ENCODE data around the gene FGF19.

The FGF19 gene

DNA sequence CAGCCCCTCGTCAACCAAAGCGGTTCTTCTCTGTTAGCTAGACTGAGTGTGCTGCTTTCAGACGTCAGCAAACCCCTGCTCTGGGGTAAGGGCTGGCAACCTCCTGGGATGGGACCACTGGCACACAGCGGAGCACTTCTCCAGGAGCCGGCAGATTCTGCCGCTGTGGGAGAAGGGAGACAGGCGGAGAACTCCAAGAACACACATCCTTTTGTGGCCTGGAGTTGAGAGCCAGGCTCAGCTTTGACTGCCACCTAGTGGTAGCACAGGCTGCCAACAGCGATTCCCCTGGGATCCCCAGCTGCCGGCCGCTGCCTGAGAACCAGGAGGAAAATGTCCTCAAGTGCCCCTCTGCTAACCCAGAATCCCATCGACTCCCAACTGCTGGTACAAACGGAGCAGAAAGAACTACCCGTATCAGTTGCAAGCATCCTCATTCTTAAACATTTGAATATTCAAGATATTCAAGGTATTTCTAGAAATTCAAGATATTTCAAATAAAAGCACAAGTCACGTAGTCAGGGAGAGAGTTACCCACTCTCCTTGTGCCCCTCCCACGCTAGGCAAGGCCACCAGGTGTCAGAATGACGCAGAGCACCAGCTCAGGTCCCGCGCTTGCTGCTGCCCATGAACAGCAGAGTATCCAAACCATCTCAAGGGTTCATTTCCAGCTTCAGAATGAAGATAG lies 33.5 kb downstream of the FGF19 start:
- no peak for TF ChIP-seq SPI1 (IDR thresholded peaks at IDR 0.05; ENCODE audit: borderline replicate concordance, low read depth)
- TF ChIP-seq, protein P1, sequence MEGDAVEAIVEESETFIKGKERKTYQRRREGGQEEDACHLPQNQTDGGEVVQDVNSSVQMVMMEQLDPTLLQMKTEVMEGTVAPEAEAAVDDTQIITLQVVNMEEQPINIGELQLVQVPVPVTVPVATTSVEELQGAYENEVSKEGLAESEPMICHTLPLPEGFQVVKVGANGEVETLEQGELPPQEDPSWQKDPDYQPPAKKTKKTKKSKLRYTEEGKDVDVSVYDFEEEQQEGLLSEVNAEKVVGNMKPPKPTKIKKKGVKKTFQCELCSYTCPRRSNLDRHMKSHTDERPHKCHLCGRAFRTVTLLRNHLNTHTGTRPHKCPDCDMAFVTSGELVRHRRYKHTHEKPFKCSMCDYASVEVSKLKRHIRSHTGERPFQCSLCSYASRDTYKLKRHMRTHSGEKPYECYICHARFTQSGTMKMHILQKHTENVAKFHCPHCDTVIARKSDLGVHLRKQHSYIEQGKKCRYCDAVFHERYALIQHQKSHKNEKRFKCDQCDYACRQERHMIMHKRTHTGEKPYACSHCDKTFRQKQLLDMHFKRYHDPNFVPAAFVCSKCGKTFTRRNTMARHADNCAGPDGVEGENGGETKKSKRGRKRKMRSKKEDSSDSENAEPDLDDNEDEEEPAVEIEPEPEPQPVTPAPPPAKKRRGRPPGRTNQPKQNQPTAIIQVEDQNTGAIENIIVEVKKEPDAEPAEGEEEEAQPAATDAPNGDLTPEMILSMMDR (IDR thresholded peaks at IDR 0.05; ENCODE audit: insufficient read depth, low read length): peak; percentile 95
- TF ChIP-seq, protein P2, sequence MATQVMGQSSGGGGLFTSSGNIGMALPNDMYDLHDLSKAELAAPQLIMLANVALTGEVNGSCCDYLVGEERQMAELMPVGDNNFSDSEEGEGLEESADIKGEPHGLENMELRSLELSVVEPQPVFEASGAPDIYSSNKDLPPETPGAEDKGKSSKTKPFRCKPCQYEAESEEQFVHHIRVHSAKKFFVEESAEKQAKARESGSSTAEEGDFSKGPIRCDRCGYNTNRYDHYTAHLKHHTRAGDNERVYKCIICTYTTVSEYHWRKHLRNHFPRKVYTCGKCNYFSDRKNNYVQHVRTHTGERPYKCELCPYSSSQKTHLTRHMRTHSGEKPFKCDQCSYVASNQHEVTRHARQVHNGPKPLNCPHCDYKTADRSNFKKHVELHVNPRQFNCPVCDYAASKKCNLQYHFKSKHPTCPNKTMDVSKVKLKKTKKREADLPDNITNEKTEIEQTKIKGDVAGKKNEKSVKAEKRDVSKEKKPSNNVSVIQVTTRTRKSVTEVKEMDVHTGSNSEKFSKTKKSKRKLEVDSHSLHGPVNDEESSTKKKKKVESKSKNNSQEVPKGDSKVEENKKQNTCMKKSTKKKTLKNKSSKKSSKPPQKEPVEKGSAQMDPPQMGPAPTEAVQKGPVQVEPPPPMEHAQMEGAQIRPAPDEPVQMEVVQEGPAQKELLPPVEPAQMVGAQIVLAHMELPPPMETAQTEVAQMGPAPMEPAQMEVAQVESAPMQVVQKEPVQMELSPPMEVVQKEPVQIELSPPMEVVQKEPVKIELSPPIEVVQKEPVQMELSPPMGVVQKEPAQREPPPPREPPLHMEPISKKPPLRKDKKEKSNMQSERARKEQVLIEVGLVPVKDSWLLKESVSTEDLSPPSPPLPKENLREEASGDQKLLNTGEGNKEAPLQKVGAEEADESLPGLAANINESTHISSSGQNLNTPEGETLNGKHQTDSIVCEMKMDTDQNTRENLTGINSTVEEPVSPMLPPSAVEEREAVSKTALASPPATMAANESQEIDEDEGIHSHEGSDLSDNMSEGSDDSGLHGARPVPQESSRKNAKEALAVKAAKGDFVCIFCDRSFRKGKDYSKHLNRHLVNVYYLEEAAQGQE (IDR thresholded peaks at IDR 0.05; ENCODE audit: insufficient replicate concordance, low read depth): no peak
- no peak for TF ChIP-seq POLR2AphosphoS5 (IDR thresholded peaks at IDR 0.05; ENCODE audit: low read depth)
- no peak for TF ChIP-seq GABPA (IDR thresholded peaks at IDR 0.05; ENCODE audit: low read depth)
- Histone ChIP-seq H3K27me3 (ENCODE audit: insufficient read depth, poor library complexity, severe bottlenecking) (no peaks in the 10 kb centered on the region), H3K4me3 (replicated peaks; ENCODE audit: insufficient read depth, low read length) (no peak overlapping the region), H3K27ac (replicated peaks) (no peak overlapping the region)
- DNase-seq (ENCODE audit: low read depth in 1 of 2, low spot score in 1 of 2): peak; percentile 42 to 65

DNA sequence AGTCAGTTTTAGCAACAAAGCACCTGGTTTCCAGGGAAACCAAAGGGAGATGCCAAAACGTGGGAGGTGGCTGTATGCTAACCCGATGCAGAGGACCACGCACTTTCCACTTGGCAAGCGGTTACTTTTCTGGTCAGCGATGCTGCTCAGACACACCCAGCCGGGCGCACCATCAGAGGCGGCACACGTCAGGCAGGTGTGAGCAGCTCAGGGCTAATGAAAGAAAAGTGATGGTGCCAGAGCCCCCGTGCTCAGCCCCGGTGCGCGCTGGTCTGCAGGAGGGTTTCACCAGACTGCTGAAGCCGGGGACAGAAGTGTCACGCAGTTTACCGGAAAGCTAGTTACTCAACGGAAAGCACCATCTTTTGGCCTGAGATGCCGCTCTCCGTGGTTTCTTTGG lies 34.3 kb downstream of the FGF19 start:
- Histone ChIP-seq H3K4me3 (replicated peaks; ENCODE audit: insufficient read depth, low read length) (no peak overlapping the region), H3K27me3 (ENCODE audit: insufficient read depth, poor library complexity, severe bottlenecking) (no peaks in the 10 kb centered on the region), H3K27ac (replicated peaks) (no peak overlapping the region)
- TF ChIP-seq GABPA (IDR thresholded peaks at IDR 0.05; ENCODE audit: low read depth) (no peak), POLR2AphosphoS5 (IDR thresholded peaks at IDR 0.05; ENCODE audit: low read depth) (no peak), SPI1 (IDR thresholded peaks at IDR 0.05; ENCODE audit: borderline replicate concordance, low read depth) (no peak)
- TF ChIP-seq, protein P1 (IDR thresholded peaks at IDR 0.05; ENCODE audit: insufficient read depth, low read length): no peak
- TF ChIP-seq, protein P2 (IDR thresholded peaks at IDR 0.05; ENCODE audit: insufficient replicate concordance, low read depth): no peak
- no peak for DNase-seq (ENCODE audit: low read depth in 1 of 2, low spot score in 1 of 2)

DNA sequence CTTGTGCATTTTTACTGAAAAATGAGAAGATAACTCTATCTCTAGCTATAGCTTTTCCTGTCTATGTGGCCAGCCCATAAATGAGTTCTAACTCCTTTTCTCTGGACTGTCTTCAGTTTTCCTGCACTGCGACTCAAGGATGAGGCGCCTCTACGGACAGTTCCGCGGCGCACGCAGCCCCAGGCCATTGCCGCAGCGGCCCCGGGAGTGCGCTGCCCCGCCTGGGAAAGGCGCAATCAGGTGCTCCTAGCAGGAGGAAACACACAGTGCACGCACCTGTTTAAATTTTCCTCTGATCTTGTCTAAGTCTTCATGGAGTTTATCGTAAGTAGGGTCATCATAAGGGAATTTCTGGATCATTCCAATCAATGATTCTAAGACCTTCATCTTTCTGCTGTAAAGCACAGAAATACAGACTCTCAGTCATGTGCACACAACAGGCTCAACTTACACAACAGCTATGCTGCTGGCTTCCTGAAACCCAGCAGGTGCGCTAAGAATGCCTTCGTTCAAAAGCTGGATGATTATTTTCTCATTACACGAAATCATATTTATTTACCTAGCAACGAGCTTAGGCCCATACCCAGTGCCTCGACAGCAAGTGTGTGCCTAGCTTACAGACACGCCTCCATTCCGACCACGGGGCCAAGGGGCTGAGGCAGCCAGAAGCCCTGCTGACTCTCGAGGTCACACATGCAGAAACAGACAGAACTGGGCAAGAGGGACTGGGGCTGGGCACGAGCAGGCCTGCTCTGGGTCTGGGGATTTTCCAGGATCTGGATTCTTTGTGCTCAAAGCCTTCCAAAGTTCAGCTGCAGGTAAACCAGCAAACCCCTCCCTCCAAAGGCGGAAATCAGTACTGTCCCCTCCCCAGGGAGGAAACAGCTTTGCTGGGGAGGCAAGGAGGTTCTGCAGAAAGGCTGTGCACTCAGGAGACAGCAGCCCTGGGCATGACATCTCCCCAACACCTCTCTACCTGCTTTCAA lies 35.9 kb downstream of the FGF19 start:
- no peak for DNase-seq (ENCODE audit: low read depth in 1 of 2, low spot score in 1 of 2)
- H3K27me3 ChIP-seq (ENCODE audit: insufficient read depth, poor library complexity, severe bottlenecking): no peaks in the 10 kb centered on the region
- no peak overlapping the region for H3K4me3 ChIP-seq (replicated peaks; ENCODE audit: insufficient read depth, low read length)
- H3K27ac ChIP-seq (replicated peaks): no peak overlapping the region
- TF ChIP-seq GABPA (IDR thresholded peaks at IDR 0.05; ENCODE audit: low read depth) (no peak), POLR2AphosphoS5 (IDR thresholded peaks at IDR 0.05; ENCODE audit: low read depth) (no peak), SPI1 (IDR thresholded peaks at IDR 0.05; ENCODE audit: borderline replicate concordance, low read depth) (no peak)
- TF ChIP-seq, protein P1 (IDR thresholded peaks at IDR 0.05; ENCODE audit: insufficient read depth, low read length): no peak
- TF ChIP-seq, protein P2 (IDR thresholded peaks at IDR 0.05; ENCODE audit: insufficient replicate concordance, low read depth): no peak
